ENCODE results near the gene MKRN2. TPM values are rescaled to one million over a fixed set of nuclear protein-coding genes. Genes with fewer than 3 reads are reported as not detected.
"Not testable (repeated sequence)": the region's sequence is repeated elsewhere in the genome, so short reads cannot be mapped to it uniquely, and the experiment has no call there.

MKRN2 gene
- total RNA-seq, 4 donors from 2014 or later: 23.4 to 26.6 (median 24.6) TPM

DNA sequence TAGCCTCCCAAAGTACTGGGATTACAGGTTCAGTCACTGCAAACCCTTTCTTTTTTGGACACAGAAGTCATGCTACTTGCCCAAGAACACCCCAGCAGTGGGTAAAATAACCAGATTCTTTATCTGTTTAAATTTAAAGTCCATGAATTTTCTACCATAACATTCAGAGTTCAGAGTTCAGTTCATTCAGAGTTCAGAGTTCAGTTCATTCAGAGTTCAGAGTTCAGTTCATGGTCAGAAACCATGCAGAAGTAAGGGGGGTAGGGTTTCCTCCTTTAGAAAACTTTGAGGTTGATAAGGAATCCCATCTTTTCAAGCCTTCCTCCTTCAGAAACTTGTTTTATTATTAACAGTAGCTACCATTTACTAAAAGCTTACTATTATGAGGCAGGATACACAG, 63.8 kb downstream of the MKRN2 start:
- Histone ChIP-seq H3K9me3 (no peaks in the 10 kb centered on the region), H3K27me3 (no peaks in the 10 kb centered on the region), H3K27ac (no peak overlapping the region), H3K4me3 (no peak overlapping the region), H3K36me3 (peaks cover 18% of the 10 kb centered on the region), H3K4me1 (peaks cover 24% of the 10 kb centered on the region)
- TF ChIP-seq CTCF (IDR thresholded peaks at IDR 0.05) (no peak), EP300 (IDR thresholded peaks at IDR 0.05) (no peak), POLR2A (IDR thresholded peaks at IDR 0.05) (no peak), POLR2AphosphoS5 (IDR thresholded peaks at IDR 0.05) (no peak)
- DNase-seq (ENCODE audit: low spot score in 2 of 2): no peak

DNA sequence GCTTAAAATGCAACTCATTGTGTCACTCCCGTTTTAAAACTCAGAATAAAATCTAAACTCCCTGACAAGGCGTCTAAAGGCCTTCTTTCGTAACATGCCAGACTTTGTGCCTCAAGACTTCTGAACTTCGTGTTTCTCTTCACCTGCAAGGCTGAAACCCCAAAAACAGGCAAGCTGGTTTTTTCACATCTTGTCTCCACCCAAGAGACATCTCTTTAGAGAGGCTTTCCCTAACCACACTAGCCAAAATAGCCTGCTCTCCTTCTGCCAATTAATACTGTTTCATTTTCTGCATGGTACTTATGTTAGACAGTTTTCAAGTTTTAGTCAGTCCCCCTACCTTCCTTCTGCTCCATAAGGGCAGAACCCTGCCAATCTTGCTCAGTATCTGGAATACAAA, 65.4 kb downstream of the MKRN2 start:
- no peak for TF ChIP-seq CTCF (IDR thresholded peaks at IDR 0.05)
- TF ChIP-seq POLR2A (IDR thresholded peaks at IDR 0.05): no peak
- no peak for TF ChIP-seq EP300 (IDR thresholded peaks at IDR 0.05)
- TF ChIP-seq POLR2AphosphoS5 (IDR thresholded peaks at IDR 0.05): no peak
- no peaks in the 10 kb centered on the region for H3K9me3 ChIP-seq
- no peaks in the 10 kb centered on the region for H3K27me3 ChIP-seq
- peaks cover 24% of the 10 kb centered on the region for H3K4me1 ChIP-seq
- 76% methylated on average over 4 of the region's 4 CpGs for WGBS
- no peak overlapping the region for H3K27ac ChIP-seq
- peaks cover 2% of the 10 kb centered on the region for H3K36me3 ChIP-seq
- no peak for DNase-seq (ENCODE audit: low spot score in 2 of 2)
- no peak overlapping the region for H3K4me3 ChIP-seq

DNA sequence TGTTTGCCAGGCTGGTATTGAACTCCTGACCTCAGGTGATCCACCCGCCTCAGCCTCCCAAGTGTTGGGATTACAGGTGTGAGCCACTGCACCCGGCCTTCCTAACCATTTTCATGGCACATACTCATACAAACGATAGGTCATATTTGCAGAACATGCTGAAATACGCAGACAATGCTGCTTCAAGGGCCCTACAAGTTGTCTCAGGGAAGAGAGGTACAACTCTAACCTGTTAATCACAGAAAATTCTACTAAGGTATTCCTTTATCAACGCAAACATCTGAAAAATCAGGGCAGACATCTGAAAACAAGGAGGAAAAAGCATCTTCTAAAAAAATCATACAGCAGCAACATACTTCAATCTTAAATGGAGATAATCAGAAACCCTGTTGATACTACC, 67.2 kb downstream of the MKRN2 start:
- peaks cover 26% of the 10 kb centered on the region for H3K4me1 ChIP-seq
- WGBS: 95% methylated on average over 5 of the region's 5 CpGs

GRCh38 chr3:12624964-12625363, 68.1 kb downstream of the MKRN2 start:
- not testable (repeated sequence) for H3K27ac ChIP-seq; DNase-seq (ENCODE audit: low spot score in 2 of 2); H3K9me3 ChIP-seq; H3K27me3 ChIP-seq; H3K4me3 ChIP-seq; H3K36me3 ChIP-seq
- WGBS: 98% methylated on average over 3 of the region's 3 CpGs
- peaks cover 33% of the 10 kb centered on the region for H3K4me1 ChIP-seq

More for the DNA sequence above, 67.2 kb downstream of the MKRN2 start:
- no peaks in the 10 kb centered on the region for H3K9me3 ChIP-seq
- no peak overlapping the region for H3K27ac ChIP-seq
- no peak overlapping the region for H3K4me3 ChIP-seq
- no peaks in the 10 kb centered on the region for H3K27me3 ChIP-seq
- H3K36me3 ChIP-seq: no peaks in the 10 kb centered on the region
- TF ChIP-seq CTCF (IDR thresholded peaks at IDR 0.05): no peak
- DNase-seq (ENCODE audit: low spot score in 2 of 2): no peak

- H3K36me3 ChIP-seq: no peaks in the 10 kb centered on the region
- no peaks in the 10 kb centered on the region for H3K9me3 ChIP-seq
- DNase-seq (ENCODE audit: low spot score in 2 of 2): no peak
- peaks cover 32% of the 10 kb centered on the region for H3K4me1 ChIP-seq
- no peaks in the 10 kb centered on the region for H3K27me3 ChIP-seq
- WGBS: 53% methylated on average over 4 of the region's 4 CpGs
- no peak for TF ChIP-seq POLR2A (IDR thresholded peaks at IDR 0.05)
- TF ChIP-seq EP300 (IDR thresholded peaks at IDR 0.05): no peak
- TF ChIP-seq POLR2AphosphoS5 (IDR thresholded peaks at IDR 0.05): no peak
- no peak overlapping the region for H3K4me3 ChIP-seq
- no peak overlapping the region for H3K27ac ChIP-seq
Observed at GRCh38 chr3:12627370-12627769, 70.5 kb downstream of the MKRN2 start.

GRCh38 chr3:12628813-12629212, 71.9 kb downstream of the MKRN2 start:
- Histone ChIP-seq H3K27ac (no peak overlapping the region), H3K27me3 (no peaks in the 10 kb centered on the region), H3K9me3 (no peaks in the 10 kb centered on the region), H3K4me1 (peaks cover 32% of the 10 kb centered on the region), H3K4me3 (no peak overlapping the region), H3K36me3 (no peaks in the 10 kb centered on the region)
- DNase-seq (ENCODE audit: low spot score in 2 of 2): no peak
- TF ChIP-seq CTCF (IDR thresholded peaks at IDR 0.05): no peak
- TF ChIP-seq POLR2AphosphoS5 (IDR thresholded peaks at IDR 0.05): no peak
- no peak for TF ChIP-seq EP300 (IDR thresholded peaks at IDR 0.05)
- TF ChIP-seq POLR2A (IDR thresholded peaks at IDR 0.05): no peak
- WGBS: 76% methylated on average over 1 of the region's 1 CpG
